ENCODE measurements around the gene DLX3.

Gene DLX3

DNA sequence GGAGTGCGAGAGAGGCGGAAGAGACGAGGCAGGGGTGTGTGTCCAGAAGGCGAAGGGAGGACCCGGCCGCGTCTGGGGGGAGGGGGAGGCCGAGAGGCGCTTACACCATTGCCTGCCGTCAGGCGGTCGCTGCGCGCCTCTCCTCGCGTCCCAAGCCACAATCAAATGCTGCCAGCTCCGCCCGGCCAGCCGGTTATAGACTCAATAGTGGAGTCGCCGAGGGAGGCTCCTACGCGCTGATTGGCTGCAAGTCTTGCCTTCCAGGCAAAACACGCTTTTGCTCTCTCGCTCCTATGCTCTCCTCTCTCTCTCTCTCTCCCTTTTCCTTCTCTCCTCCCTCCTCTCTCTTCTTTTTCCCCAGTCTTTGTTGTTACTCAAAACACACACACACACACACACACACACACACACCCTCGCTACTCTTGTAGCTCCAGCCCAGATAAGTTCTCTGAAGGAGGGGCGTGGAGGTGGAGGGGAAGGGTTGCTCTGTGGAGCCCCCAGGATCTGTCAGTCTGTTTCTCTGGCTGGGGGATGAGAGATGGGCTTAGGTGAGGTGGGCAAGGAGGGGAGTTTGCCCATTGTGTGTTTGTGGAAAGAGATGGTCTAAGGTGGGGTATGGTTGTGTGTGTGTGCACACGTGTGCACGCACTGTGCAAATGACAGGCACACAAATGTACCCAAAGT, at the start of gene DLX3:
Gene DLX3, minus strand, starts transcription at position 170 of the 684 bp plus-strand sequence. CDS start 226 bp downstream, outside the sequence.
- Histone ChIP-seq H3K79me2 (ENCODE audit: insufficient read depth, low read length) (no peaks in the 10 kb centered on the region), H2AFZ (ENCODE audit: low read depth, low read length, severe bottlenecking) (no peak within 1 kb of the TSS), H3K9me2 (replicated peaks; ENCODE audit: insufficient read depth, low read length) (no peaks in the 10 kb centered on the region), H3K27ac (ENCODE audit: low read depth, low read length) (no peak within 1 kb of the TSS), H4K20me1 (ENCODE audit: low read depth, low read length) (no peaks in the 10 kb centered on the region), H3K4me2 (ENCODE audit: low read depth, low read length, poor library complexity, severe bottlenecking) (no peak within 1 kb of the TSS), H3K4me3 (ENCODE audit: insufficient read depth, low read length, poor library complexity, severe bottlenecking) (no peak within 1 kb of the TSS), H3K27me3 (ENCODE audit: low read length) (no peaks in the 10 kb centered on the region), H3K9ac (ENCODE audit: low read length) (no peak within 1 kb of the TSS), H3F3A (ENCODE audit: insufficient read depth) (no peaks in the 10 kb centered on the region), H3K36me3 (ENCODE audit: low read length) (no peaks in the 10 kb centered on the region), H3K9me3 (ENCODE audit: insufficient read depth, low read length) (no peaks in the 10 kb centered on the region)
- TF ChIP-seq EZH2phosphoT487 (conservative IDR thresholded peaks at IDR 0.05; ENCODE audit: low read length), result no peak
- TF ChIP-seq, protein P1, sequence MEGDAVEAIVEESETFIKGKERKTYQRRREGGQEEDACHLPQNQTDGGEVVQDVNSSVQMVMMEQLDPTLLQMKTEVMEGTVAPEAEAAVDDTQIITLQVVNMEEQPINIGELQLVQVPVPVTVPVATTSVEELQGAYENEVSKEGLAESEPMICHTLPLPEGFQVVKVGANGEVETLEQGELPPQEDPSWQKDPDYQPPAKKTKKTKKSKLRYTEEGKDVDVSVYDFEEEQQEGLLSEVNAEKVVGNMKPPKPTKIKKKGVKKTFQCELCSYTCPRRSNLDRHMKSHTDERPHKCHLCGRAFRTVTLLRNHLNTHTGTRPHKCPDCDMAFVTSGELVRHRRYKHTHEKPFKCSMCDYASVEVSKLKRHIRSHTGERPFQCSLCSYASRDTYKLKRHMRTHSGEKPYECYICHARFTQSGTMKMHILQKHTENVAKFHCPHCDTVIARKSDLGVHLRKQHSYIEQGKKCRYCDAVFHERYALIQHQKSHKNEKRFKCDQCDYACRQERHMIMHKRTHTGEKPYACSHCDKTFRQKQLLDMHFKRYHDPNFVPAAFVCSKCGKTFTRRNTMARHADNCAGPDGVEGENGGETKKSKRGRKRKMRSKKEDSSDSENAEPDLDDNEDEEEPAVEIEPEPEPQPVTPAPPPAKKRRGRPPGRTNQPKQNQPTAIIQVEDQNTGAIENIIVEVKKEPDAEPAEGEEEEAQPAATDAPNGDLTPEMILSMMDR (IDR thresholded peaks at IDR 0.05; ENCODE audit: insufficient read depth, low read length, poor library complexity, severe bottlenecking), result no peak

GRCh38 chr17:50044483-50044882, 49.5 kb upstream of the DLX3 start:
- no peaks in the 10 kb centered on the region for H3K27me3 ChIP-seq (ENCODE audit: low read length)
- H3K4me3 ChIP-seq (ENCODE audit: insufficient read depth, low read length, poor library complexity, severe bottlenecking), result no peak overlapping the region
- H3K9me2 ChIP-seq (replicated peaks; ENCODE audit: insufficient read depth, low read length), result no peaks in the 10 kb centered on the region
- no peaks in the 10 kb centered on the region for H3F3A ChIP-seq (ENCODE audit: insufficient read depth)
- no peaks in the 10 kb centered on the region for H3K36me3 ChIP-seq (ENCODE audit: low read length)
- H2AFZ ChIP-seq (ENCODE audit: low read depth, low read length, severe bottlenecking), result no peak overlapping the region
- no peak overlapping the region for H3K27ac ChIP-seq (ENCODE audit: low read depth, low read length)
- no peak overlapping the region for H3K9ac ChIP-seq (ENCODE audit: low read length)
- H3K9me3 ChIP-seq (ENCODE audit: insufficient read depth, low read length), result no peaks in the 10 kb centered on the region
- no peaks in the 10 kb centered on the region for H3K79me2 ChIP-seq (ENCODE audit: insufficient read depth, low read length)
- TF ChIP-seq EZH2phosphoT487 (conservative IDR thresholded peaks at IDR 0.05; ENCODE audit: low read length), result no peak
- TF ChIP-seq, protein P1 (IDR thresholded peaks at IDR 0.05; ENCODE audit: insufficient read depth, low read length, poor library complexity, severe bottlenecking), result no peak
- H3K4me2 ChIP-seq (ENCODE audit: low read depth, low read length, poor library complexity, severe bottlenecking), result no peak overlapping the region
- H4K20me1 ChIP-seq (ENCODE audit: low read depth, low read length), result no peaks in the 10 kb centered on the region

GRCh38 chr17:50043290-50044148, 48.5 kb upstream of the DLX3 start:
- no peaks in the 10 kb centered on the region for H4K20me1 ChIP-seq (ENCODE audit: low read depth, low read length)
- TF ChIP-seq, protein P1 (IDR thresholded peaks at IDR 0.05; ENCODE audit: insufficient read depth, low read length, poor library complexity, severe bottlenecking), result no peak
- no peak for TF ChIP-seq EZH2phosphoT487 (conservative IDR thresholded peaks at IDR 0.05; ENCODE audit: low read length)

More at GRCh38 chr17:50043290-50044148, 48.5 kb upstream of the DLX3 start:
- Histone ChIP-seq H3K79me2 (ENCODE audit: insufficient read depth, low read length) (no peaks in the 10 kb centered on the region), H3K9ac (ENCODE audit: low read length) (no peak overlapping the region), H3K9me2 (replicated peaks; ENCODE audit: insufficient read depth, low read length) (no peaks in the 10 kb centered on the region), H3K27me3 (ENCODE audit: low read length) (no peaks in the 10 kb centered on the region), H3K4me2 (ENCODE audit: low read depth, low read length, poor library complexity, severe bottlenecking) (no peak overlapping the region), H3K9me3 (ENCODE audit: insufficient read depth, low read length) (no peaks in the 10 kb centered on the region), H2AFZ (ENCODE audit: low read depth, low read length, severe bottlenecking) (no peak overlapping the region), H3K4me3 (ENCODE audit: insufficient read depth, low read length, poor library complexity, severe bottlenecking) (no peak overlapping the region), H3K36me3 (ENCODE audit: low read length) (no peaks in the 10 kb centered on the region), H3F3A (ENCODE audit: insufficient read depth) (no peaks in the 10 kb centered on the region), H3K27ac (ENCODE audit: low read depth, low read length) (no peak overlapping the region)

All from SU-DHL-6 (cell line).